DMS53 (cell line): Measurements from ENCODE around the gene PMEPA1.

ENCODE experiments used
- DNase-seq: peaks from one replicate; lab custom pipeline; 2025; lab: John Stamatoyannopoulos, UW

PMEPA1 gene

DNA sequence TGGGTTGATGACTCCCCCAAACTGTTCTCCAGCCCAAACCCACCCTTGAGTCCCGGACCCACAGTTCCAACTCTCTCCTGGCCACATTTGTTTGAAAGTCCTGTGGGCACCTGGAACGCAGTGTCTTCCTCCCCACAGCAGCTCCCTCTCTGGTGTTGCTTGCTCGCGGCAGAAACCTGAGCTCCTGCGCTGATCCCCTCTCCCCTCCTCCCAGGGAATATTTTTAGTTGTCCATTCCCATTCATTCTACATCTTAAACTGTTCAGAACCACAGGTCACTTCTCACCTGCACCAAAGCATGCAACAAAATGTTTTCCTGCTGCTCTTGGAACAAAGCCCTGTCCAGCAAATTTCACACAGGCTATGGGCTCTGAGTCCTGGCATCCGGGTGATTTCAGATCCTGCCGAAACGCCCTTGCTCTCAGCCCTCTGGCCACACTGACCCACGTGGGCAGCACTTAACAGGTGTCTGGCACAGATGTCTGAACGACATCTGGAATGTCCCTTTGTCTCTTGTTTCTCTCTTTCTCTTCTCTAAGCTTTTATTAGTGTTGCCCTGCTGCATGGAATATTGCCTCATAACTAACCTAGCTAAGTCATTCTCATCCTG is 27.0 kb upstream of the PMEPA1 start:
- DNase-seq: no peak

DNA sequence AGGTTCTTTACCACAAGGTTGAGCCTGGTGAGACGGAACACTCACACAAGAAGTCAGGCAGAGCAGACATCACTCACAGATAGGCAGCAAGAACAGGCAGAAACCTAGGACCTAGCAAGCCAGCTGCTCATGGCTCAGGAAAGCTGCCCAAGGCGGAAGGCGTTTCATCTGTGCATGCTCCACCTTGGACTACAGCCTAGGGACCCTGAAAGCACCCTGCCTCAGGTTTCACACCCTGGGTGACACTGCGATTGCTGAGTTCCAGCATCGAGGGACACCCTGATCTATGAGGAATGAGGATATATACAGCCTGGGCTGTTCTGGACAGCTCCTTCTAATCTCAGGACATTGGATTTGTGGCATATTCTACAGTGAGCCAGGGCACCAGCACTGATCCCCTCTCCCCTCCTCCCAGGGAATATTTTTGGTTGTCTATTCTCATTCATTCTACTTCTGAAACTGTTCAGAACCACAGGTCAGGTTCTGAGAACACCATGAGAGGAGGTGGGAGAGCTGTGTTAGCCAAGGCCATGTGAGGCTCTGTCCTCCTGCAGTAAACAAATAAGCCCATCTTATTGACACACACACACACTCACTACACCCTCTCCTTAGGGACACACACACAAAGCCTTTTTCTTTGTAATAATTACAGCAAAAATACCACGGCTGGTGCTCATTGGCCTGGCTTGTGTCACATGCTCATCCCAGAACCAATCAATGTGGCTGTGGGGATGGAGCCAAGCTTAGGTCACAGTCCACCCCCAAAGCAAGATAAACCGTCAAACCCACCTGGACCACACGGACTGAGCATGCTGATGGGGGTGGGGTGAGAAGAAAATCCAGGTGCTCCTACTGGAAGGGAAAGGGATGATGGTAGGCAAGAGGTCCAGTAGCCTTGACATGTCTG is 26.3 kb upstream of the PMEPA1 start:
- DNase-seq: no peak

DNA sequence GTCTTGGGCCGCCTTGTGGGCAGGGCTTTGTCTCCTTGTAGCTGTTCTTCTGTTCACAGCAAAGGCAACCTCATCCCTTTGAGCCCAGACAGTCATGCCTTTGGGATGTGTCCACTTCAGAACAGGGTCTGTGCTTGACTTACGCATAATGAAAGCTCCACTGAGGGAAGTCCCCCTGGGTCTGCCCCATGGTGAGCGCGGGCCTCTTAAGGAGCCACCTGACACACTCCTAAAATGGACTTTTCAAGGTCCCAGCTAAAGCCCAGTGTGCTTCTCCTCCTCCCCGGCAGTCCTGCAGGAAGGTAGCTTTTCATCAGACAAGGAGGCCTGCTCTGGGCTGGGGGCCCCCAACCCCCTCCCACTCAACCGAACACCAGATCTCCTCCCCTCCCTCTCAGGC is 24.9 kb upstream of the PMEPA1 start:
- no peak for DNase-seq

GRCh38 chr20:57732226-57732625 is 22.4 kb upstream of the PMEPA1 start:
- DNase-seq: no peak

- DNase-seq: no peak
Measured at GRCh38 chr20:57728762-57729161, 18.9 kb upstream of the PMEPA1 start.

GRCh38 chr20:57727863-57728262 is 18.0 kb upstream of the PMEPA1 start:
- no peak for DNase-seq

DNA sequence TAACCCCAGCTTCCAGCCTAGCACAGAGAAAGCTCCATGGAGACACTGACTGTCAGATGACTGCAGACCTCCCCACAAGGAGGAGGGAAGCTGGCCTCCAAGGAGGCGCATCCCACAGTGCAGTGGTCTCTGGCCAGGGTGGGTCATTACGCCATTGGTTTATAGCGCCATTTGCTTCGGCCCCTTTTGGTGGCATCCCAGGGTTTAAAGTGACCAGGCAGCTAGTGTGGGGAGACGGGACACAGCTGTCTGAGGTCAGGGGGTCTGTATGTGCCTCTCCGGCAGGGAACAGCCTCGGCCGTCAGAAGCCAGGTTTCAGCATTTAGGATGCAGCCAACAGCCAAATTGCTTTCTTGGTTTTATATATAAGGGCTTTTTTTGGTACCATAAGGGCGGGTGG is 15.8 kb upstream of the PMEPA1 start:
- DNase-seq: no peak

GRCh38 chr20:57724610-57725405 is 15.0 kb upstream of the PMEPA1 start:
- DNase-seq: no peak

- no peak for DNase-seq
Measured at GRCh38 chr20:57723816-57724215, 14.0 kb upstream of the PMEPA1 start.

DNA sequence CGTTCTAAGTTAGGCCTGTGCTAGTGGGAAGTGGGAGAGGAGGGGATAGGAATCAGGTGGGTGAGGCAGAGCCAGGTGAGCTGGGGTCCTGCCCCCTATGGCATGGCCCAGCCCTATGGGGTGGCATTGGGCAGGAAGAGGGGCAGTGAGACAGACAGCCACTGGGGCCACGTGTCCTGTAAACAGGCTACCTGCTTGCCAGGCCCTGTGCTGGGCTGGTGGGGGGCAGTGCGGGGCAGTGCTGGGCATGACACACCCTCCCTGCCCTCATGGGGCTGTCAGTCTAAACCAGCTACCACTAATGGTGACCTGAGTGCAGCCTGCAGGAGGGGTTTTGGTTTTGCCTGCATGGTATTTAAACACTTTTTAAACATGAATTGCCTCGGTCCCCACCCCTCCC is 10.1 kb upstream of the PMEPA1 start:
- DNase-seq: no peak

DNA sequence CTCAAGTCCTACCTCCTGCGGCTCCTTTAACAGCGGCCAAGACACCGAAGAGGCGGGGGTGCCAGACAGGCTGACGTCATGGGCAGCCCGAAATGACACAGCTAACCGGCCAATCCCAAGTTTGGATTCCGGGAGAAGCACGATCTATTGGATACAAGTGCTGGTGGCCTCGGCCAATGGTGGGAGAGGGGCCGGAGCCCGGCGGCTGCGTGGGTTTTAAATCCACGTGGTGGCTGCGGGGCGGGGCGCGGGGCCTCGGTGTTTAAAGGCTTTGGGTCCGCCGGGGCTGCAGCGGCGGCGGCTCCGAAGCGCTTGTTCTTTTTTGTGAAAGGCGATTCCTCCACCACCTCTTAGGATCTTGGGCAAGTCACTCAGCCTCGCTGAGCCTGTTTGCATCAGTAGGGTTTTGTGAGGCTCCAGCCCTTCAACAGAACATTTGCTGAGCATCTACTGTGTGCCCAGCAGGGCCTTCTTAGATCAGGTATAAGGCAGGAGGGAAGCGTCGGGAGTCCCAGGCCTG is 8.7 kb upstream of the PMEPA1 start:
- DNase-seq: peak; percentile 17

GRCh38 chr20:57717797-57718196 is 8.0 kb upstream of the PMEPA1 start:
- DNase-seq: no peak

DNA sequence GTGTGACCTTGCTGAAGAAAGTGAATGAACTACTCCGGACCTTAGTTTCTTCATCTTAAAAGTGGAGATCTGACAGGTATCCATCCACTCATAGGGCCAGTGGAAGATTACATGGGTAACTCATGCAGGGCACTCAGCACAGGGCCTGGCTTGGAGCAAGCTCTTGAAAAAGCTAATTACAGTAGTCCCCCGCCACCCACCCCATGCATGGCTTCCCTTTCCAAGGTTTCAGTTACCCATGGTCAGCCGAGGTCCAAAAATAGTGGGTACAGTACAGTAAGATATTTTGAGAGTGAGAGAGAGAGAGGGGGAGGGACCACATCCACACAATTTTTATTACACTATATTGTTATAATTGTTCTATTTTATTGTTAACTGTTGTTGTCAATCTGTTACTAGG is 7.1 kb upstream of the PMEPA1 start:
- no peak for DNase-seq

GRCh38 chr20:57716202-57716601 is 6.4 kb upstream of the PMEPA1 start:
- no peak for DNase-seq

DNA sequence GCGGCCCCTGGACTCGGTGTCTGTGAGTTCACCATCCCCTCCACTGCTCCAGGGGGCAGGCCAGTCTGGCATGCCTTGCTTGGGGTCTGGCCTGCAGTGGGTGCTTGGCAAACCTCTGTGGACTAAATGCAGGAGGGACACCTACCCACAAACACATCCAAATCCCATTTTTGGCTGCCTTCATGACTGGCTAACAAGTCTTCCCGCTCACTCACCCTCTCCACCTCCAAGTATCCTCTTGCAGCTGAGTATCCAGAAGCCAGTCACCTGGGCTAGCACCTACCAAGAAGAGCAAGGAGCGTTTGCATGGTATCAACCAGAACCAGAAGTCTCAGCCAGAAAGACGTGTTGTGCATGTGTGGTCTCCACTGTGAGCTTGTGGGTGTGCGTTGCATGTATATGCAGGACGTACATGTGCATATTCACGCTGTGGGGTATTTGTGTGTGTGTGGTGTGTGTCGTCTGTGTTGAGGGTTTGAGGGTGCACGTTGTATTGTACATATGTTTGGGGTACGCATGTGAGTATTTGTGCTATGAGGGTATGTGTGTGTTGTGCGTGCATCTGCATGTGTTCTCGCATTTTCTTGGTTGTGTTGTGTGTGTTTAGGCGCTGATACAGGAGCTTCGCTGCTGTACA is 5.6 kb upstream of the PMEPA1 start:
- no peak for DNase-seq

GRCh38 chr20:57714409-57715267 is 4.8 kb upstream of the PMEPA1 start:
- DNase-seq: no peak

GRCh38 chr20:57713951-57714350 is 4.1 kb upstream of the PMEPA1 start:
- DNase-seq: no peak

- DNase-seq: no peak
Measured at GRCh38 chr20:57713505-57713903, 3.7 kb upstream of the PMEPA1 start.

DNA sequence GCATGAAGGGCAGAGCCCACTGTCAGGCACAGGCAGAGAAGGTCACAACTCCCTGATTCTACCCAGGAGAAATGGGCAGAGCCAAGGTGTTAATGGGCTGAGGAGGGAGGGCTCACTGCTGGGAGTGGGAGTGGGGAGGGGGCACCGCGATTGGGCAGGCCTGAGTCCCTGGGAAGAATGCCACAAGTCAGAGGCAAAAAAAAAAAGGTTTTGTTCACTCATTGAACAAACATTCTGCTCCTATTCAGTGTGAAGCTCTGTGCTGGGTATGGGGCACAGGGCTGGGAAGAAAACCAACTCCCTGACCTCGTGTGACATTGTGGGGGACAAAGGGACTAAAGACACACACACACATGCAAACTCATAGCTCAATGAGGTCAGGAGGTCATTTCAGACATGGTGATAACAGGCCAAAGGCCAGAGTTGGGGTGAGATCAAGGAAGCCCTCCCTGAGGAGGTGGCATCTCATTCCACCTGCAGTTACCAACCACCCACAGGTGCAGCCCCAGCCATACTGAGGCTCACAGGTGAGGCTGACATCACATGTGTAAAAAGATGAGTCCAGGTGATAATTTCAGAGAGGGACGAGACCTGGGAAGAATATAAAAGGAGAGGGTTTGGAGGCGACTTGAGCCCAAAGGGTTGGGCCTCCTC is 3.2 kb upstream of the PMEPA1 start:
- no peak for DNase-seq

GRCh38 chr20:57712341-57712740 is 2.5 kb upstream of the PMEPA1 start:
- DNase-seq: no peak

GRCh38 chr20:57711826-57712225 is 2.0 kb upstream of the PMEPA1 start:
- DNase-seq: no peak
